Germinal center (tissue), 1 donor: Measurements from ENCODE around the gene TMOD1.

Experiments
- DNase-seq: peaks from one replicate; pipeline ENCODE4 v3.0.0; 2012; ENCODE audit warnings: mixed read lengths, low spot score

The TMOD1 gene

DNA sequence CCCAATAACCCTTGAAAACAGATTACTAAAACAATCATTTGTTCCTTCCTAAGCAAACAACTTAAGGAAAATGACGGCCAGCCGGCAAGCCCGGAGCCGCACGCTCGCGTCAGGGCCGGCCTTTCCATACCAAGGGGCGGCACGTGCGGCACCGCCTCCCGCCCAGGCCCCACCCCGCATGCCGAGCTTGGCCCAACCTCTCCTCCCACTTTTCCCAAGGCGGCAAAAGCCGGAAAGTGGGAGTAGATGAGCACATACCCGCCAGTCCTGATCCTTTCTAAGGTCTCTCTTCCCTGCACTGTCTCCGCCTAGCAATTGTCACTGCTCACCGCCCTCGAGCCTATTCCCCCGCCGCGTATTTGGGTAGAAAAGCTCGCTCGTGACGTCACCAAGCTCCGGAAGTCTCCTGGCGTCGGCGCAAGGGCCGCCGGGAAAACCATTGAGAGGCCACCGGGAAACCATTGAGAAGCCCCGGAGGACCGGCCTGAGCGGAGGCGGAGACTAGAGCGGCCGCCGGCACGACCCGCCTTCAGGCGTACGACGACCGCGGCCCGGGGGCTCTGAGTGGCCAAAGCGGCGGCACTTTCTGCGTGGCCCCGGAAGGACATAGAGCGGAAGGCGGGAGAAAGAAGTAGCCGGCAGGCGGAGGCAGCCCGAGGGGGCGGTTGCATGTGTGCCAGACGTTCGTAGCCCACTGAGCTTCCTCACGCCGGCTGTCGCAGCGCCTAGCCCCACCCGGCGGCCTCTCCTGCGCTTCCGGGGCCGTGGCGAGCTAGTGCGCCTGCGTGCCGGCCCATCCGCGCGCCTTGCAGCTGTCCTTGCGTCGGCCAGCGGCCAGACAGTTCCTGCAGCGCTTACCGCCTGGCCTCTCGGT lies 131.8 kb downstream of the TMOD1 start, which contains the start of the genes NCBP1 and TSTD2:
NCBP1 (plus strand) TSS at position 837 of the 874 bp plus-strand sequence. CDS start 61 bp downstream, outside the sequence.
TSTD2 (minus strand) TSS at position 384 of the 874 bp plus-strand sequence. CDS start 5,806 bp downstream, outside the sequence.
- peak; percentile 94 for DNase-seq

DNA sequence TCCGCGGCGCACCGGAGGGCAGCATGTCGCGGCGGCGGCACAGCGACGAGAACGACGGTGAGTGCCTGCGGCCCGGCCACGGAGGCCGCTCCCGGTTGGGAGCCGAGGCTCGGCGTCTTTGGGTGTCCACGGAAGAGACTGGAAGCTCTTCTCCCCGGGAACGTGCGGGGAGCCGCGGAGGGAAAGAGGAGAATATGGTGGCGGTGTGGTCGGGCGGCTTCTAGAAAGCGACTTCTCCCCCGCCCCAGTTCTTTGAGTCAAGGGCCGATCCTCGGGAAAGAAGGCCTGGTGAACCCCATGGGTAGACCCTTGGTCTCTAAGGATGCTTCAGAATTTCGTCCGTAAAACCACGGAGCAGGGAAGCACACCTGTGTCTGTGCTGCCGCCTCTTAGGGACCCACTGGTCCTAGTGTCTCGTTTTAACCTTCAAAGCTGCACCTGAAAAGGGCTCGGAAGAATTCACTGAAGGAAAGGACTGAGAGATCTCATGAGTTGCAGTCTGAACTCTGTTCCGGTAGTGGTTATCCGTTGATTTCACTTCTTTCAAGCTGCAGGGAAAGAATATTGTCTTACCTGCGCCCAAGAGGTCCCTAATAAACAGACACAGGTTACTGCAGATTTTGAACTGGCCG lies 132.5 kb downstream of the TMOD1 start:
- peak; percentile 10 for DNase-seq

DNA sequence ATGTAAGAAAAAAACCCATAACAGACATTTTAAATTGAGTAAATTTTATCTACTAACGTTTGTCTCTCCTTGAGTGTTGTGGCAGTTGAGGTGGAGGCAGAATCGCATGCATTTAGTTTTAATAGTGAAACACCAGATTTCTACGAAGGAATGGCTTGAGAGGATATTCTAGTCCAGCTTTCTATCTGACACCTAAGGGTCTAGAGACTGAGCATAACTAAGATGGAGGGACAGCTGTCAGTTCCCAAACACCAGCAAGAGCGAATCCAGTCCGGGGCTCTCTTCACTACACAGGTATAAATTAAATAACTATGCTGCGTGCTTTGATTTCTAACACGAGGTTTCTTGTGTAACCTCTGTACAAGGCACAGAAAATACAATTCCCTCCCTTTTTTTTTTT lies 133.6 kb downstream of the TMOD1 start:
- DNase-seq: no peak

- no peak for DNase-seq
Observed at GRCh38 chr9:97636903-97637302, 135.4 kb downstream of the TMOD1 start.

DNA sequence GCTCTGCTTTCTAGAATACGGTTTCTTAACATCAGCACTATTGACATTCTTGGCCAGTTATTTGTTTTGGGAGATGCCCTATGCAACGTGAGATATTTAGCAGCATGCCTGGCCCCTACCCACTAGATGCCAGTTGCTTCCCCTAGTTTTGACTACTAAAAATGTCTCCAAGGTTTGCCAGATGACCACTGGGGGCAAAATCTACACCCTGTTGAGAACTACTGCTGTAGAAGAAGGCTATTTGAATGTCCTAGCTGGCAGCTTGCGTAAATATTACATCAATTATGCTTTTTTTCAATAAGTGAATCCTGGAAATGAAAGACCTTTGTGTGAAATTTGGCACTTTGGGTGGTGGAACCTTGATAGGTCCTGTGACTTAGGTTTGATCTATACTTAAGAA lies 137.2 kb downstream of the TMOD1 start:
- no peak for DNase-seq

DNA sequence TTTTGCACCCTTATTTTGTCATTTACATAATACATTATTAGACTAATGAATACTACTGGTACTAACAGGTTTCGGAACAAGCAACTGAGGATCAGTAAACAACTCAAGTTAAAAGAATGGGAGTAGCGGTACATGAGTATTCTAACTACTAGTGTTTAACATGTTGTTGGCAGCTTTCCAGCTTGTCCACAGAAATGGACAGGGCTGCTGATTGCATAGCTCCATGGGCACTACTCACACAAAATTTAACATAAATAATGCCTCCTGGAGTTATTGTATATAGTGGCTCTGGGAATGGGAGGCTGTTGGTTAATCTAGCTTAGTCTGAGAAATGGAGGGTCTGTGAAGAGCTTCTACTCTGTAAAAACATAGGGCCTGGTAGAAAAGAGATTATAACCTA lies 138.9 kb downstream of the TMOD1 start:
- DNase-seq: no peak

DNA sequence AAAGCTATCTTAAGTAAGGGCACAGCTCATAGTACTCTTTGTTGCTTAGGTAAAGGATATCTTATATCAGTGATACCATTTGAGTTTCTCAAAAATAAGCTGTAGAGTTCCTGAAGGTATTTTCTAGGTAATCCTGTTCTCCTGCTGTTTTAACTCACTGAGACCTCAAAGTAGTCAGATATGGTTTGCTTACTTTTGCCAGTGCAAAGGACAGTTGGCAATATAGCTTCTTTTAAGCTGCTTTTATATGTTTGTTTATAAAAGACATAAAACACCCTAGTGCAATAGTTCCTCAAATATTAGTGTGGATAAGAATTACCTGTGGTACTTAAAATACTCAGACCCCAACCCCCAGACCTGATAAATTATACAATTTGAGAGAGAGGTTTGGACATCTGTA lies 144.3 kb downstream of the TMOD1 start:
- no peak for DNase-seq

- no peak for DNase-seq
Observed at GRCh38 chr9:97647996-97648395, 146.5 kb downstream of the TMOD1 start.
